Left ventricle myocardium inferior (tissue), 1 donor: ENCODE data around the gene SHD. TPM values are rescaled to one million over a fixed set of nuclear protein-coding genes. Genes with fewer than 3 reads are reported as not detected.
A peak's percentile ranks its signal among the peaks of the same experiment; 100 is the strongest.

Experiments
- DNase-seq: peaks from one replicate; pipeline ENCODE4 v3.0.0-alpha.2; 2020
- H3K27ac ChIP-seq: fragments of 200-600 bp; replicated peaks from 2 replicates; pipeline ENCODE4 v1.8.0; 2021
- H3K27me3 ChIP-seq: fragments of 200-600 bp; 2 replicates; pipeline ENCODE4 v1.8.0; 2021; ENCODE audit warnings: low read depth
- H3K36me3 ChIP-seq: fragments of 200-600 bp; 2 replicates; pipeline ENCODE4 v1.8.0; 2021
- H3K4me1 ChIP-seq: fragments of 200-600 bp; 2 replicates; pipeline ENCODE4 v1.8.0; 2021
- H3K4me3 ChIP-seq: fragments of 200-600 bp; 2 replicates; pipeline ENCODE4 v1.8.0; 2021; ENCODE audit warnings: mild to moderate bottlenecking, moderate library complexity
- H3K9me3 ChIP-seq: fragments of 200-600 bp; replicated peaks from 2 replicates; pipeline ENCODE4 v1.8.0; 2021
- intact Hi-C: fragments of 100-400 bp; cut with micrococcal nuclease; formaldehyde crosslinking; loops from one replicate; pipeline ENCODE4 v1.11.0; 2022
- total RNA-seq: library from RNA; stranded (reverse); fragmentation: NEBNext Ultra II Directional; extraction: Animal tissue kit (Norgen Biotek cat#: 25700); gene quantifications from one replicate; pipeline ENCODE4 v1.2.1, GENCODE V29; 2021
- TF ChIP-seq, protein P1 (sequence below): fragments of 200-600 bp; IDR thresholded peaks from 2 replicates; pipeline ENCODE4 v1.8.0; 2021; ENCODE audit warnings: antibody characterized with exemption, mild to moderate bottlenecking, borderline replicate concordance
- donor health status: DM: no; HTN: yes; CAD: no; lungs with severe emphysema.

The SHD gene
- total RNA-seq, 1 donor from 2014 or later = 0.16 TPM

GRCh38 chr19:4301590-4302242 lies 22.6 kb downstream of the SHD start:
- H3K36me3 ChIP-seq = no peaks in the 10 kb centered on the region
- peaks cover 77% of the 10 kb centered on the region for H3K27me3 ChIP-seq
- no peak overlapping the region for H3K4me3 ChIP-seq
- TF ChIP-seq, protein P1, sequence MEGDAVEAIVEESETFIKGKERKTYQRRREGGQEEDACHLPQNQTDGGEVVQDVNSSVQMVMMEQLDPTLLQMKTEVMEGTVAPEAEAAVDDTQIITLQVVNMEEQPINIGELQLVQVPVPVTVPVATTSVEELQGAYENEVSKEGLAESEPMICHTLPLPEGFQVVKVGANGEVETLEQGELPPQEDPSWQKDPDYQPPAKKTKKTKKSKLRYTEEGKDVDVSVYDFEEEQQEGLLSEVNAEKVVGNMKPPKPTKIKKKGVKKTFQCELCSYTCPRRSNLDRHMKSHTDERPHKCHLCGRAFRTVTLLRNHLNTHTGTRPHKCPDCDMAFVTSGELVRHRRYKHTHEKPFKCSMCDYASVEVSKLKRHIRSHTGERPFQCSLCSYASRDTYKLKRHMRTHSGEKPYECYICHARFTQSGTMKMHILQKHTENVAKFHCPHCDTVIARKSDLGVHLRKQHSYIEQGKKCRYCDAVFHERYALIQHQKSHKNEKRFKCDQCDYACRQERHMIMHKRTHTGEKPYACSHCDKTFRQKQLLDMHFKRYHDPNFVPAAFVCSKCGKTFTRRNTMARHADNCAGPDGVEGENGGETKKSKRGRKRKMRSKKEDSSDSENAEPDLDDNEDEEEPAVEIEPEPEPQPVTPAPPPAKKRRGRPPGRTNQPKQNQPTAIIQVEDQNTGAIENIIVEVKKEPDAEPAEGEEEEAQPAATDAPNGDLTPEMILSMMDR = no peak
- no peaks in the 10 kb centered on the region for H3K9me3 ChIP-seq
- no peak for DNase-seq
- H3K27ac ChIP-seq = no peak overlapping the region
- H3K4me1 ChIP-seq = peaks cover 5% of the 10 kb centered on the region
- intact Hi-C loops = no loop called here

DNA sequence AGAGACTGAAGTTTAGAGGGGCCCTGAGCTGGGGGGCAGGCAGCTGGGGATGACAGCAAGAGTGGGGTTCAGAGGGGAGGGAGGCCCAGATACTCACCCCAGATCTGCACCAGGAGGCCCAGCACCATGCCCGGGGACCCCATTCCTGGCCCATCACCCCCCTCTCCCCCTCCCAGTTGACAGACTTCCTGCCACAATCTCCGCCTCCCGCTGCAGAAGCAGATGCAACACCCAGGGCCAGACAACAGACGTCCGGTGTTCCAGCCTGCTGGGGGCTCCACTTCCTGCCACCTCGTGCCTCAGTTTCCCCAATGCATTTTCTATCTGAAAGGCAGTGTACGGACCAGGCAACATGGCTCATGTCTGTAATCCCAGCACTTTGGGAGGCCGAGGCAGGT lies 23.2 kb downstream of the SHD start, which contains the start of gene TMIGD2:
Gene TMIGD2, minus strand, starts transcription at position 147 of the 398 bp plus-strand sequence. Its CDS starts 4 bp downstream, at position 143.
- H3K4me1 ChIP-seq = peaks cover 5% of the 10 kb centered on the region
- H3K27me3 ChIP-seq = peaks cover 75% of the 10 kb centered on the region
- no peaks in the 10 kb centered on the region for H3K36me3 ChIP-seq
- no peak within 1 kb of the TSS for H3K27ac ChIP-seq
- no peak within 1 kb of the TSS for H3K4me3 ChIP-seq
- intact Hi-C loops = no loop called here
- DNase-seq = no peak
- H3K9me3 ChIP-seq = no peaks in the 10 kb centered on the region
- TF ChIP-seq, protein P1 = no peak

GRCh38 chr19:4303819-4304537 lies 24.9 kb downstream of the SHD start:
- Histone ChIP-seq H3K36me3 (no peaks in the 10 kb centered on the region), H3K4me1 (peaks cover 5% of the 10 kb centered on the region), H3K27me3 (peaks cover 67% of the 10 kb centered on the region), H3K27ac (no peak overlapping the region), H3K4me3 (peak overlapping the region; percentile 44), H3K9me3 (no peaks in the 10 kb centered on the region)
- no peak for DNase-seq
- TF ChIP-seq, protein P1 = no peak
- intact Hi-C loops = no loop called here

DNA sequence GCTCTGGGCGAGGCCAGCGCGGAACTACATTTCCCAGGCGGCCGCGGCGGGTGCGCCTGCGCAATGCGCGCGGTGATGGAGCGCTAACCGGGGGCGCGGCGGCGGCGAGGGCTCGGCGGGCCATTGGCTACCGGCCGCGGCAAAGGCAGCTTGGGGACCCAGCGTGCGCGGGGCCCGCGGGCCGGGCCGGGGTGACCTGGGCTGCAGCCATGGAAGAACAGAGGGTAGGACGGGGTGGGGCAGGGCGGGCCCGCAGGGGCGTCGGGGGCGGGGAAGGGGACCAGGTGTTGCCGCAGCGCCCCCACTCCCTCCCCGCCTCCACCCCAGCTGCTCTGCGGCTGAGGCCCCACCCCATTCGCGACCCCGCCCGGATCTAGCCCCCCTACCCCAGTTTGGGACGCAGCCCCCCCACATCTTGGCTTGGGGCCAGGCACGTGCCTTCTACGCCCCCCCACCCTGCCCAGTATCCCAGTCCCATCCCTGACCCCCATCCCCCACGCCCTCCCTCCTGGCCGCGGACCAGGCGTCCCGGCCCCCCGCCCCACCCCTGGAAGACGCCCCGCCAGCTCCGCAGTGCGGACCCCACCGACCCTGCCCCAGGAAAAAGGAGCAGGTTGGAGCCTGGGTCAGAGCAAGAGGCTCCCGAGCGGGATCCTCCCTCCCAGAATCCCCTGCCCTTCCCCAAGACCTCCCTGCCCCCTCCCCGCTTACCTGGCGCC lies 25.6 kb downstream of the SHD start, which contains the start of gene FSD1:
Gene FSD1, plus strand, starts transcription at position 61 of the 719 bp plus-strand sequence. Its CDS starts 149 bp downstream, at position 210.
- Histone ChIP-seq H3K4me1 (peaks cover 5% of the 10 kb centered on the region), H3K4me3 (peak within 1 kb of the TSS; percentile 44)

GRCh38 chr19:4305257-4305612 lies 26.2 kb downstream of the SHD start:
- intact Hi-C loops = no loop called here
- Histone ChIP-seq H3K9me3 (no peaks in the 10 kb centered on the region), H3K4me3 (no peak overlapping the region), H3K36me3 (no peaks in the 10 kb centered on the region), H3K27ac (no peak overlapping the region), H3K27me3 (peaks cover 66% of the 10 kb centered on the region), H3K4me1 (peaks cover 5% of the 10 kb centered on the region)
- no peak for DNase-seq
- TF ChIP-seq, protein P1 = no peak

More for the DNA sequence above, 25.6 kb downstream of the SHD start, which contains the start of gene FSD1:
- Histone ChIP-seq H3K36me3 (no peaks in the 10 kb centered on the region), H3K27me3 (peaks cover 66% of the 10 kb centered on the region), H3K9me3 (no peaks in the 10 kb centered on the region), H3K27ac (no peak within 1 kb of the TSS)
- no peak for DNase-seq
- intact Hi-C loops = no loop called here
- TF ChIP-seq, protein P1 = no peak
